ENCODE measurements around the gene ANAPC1. TPM values are rescaled to one million over a fixed set of nuclear protein-coding genes. Genes with fewer than 3 reads are reported as not detected.

ANAPC1 gene
- total and polyA plus RNA-seq, 9 of the 15 experiments (the other 6 are each of a cell fraction or from before 2014, with no cell fraction given), result 14.0 to 126 (median 78.2) TPM

GRCh38 chr2:111883661-111884591 is at the start of gene ANAPC1 (continued):
- TF ChIP-seq ZNF561 (CRISPR knock-in tag; conservative IDR thresholded peaks at IDR 0.05) (no peak), NFE2 (IDR thresholded peaks at IDR 0.05; ENCODE audit: low read depth) (no peak), SOX6 (IDR thresholded peaks at IDR 0.05) (no peak), ZNF133 (CRISPR knock-in tag; IDR thresholded peaks at IDR 0.05) (no peak), PURB (CRISPR knock-in tag; IDR thresholded peaks at IDR 0.05; ENCODE audit: low read depth) (no peak)
- TF ChIP-seq, protein P1, sequence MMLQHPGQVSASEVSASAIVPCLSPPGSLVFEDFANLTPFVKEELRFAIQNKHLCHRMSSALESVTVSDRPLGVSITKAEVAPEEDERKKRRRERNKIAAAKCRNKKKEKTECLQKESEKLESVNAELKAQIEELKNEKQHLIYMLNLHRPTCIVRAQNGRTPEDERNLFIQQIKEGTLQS (IDR thresholded peaks at IDR 0.05), result no peak
- TF ChIP-seq, protein P1 (CRISPR knock-in tag; conservative IDR thresholded peaks at IDR 0.05), result no peak; the same call in 1 of the 2 replicates
- TF ChIP-seq, protein P2, sequence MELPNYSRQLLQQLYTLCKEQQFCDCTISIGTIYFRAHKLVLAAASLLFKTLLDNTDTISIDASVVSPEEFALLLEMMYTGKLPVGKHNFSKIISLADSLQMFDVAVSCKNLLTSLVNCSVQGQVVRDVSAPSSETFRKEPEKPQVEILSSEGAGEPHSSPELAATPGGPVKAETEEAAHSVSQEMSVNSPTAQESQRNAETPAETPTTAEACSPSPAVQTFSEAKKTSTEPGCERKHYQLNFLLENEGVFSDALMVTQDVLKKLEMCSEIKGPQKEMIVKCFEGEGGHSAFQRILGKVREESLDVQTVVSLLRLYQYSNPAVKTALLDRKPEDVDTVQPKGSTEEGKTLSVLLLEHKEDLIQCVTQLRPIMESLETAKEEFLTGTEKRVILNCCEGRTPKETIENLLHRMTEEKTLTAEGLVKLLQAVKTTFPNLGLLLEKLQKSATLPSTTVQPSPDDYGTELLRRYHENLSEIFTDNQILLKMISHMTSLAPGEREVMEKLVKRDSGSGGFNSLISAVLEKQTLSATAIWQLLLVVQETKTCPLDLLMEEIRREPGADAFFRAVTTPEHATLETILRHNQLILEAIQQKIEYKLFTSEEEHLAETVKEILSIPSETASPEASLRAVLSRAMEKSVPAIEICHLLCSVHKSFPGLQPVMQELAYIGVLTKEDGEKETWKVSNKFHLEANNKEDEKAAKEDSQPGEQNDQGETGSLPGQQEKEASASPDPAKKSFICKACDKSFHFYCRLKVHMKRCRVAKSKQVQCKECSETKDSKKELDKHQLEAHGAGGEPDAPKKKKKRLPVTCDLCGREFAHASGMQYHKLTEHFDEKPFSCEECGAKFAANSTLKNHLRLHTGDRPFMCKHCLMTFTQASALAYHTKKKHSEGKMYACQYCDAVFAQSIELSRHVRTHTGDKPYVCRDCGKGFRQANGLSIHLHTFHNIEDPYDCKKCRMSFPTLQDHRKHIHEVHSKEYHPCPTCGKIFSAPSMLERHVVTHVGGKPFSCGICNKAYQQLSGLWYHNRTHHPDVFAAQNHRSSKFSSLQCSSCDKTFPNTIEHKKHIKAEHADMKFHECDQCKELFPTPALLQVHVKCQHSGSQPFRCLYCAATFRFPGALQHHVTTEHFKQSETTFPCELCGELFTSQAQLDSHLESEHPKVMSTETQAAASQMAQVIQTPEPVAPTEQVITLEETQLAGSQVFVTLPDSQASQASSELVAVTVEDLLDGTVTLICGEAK (IDR thresholded peaks at IDR 0.05), result no peak
- TF ChIP-seq, protein P2 (CRISPR knock-in tag; IDR thresholded peaks at IDR 0.05), result no peak; the same call in 1 of the 2 replicates
- TF ChIP-seq, protein P3, sequence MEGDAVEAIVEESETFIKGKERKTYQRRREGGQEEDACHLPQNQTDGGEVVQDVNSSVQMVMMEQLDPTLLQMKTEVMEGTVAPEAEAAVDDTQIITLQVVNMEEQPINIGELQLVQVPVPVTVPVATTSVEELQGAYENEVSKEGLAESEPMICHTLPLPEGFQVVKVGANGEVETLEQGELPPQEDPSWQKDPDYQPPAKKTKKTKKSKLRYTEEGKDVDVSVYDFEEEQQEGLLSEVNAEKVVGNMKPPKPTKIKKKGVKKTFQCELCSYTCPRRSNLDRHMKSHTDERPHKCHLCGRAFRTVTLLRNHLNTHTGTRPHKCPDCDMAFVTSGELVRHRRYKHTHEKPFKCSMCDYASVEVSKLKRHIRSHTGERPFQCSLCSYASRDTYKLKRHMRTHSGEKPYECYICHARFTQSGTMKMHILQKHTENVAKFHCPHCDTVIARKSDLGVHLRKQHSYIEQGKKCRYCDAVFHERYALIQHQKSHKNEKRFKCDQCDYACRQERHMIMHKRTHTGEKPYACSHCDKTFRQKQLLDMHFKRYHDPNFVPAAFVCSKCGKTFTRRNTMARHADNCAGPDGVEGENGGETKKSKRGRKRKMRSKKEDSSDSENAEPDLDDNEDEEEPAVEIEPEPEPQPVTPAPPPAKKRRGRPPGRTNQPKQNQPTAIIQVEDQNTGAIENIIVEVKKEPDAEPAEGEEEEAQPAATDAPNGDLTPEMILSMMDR (IDR thresholded peaks at IDR 0.05 in 2 of 3, conservative IDR thresholded peaks at IDR 0.05 in 1 of 3; ENCODE audit: insufficient read depth in 2 of 3, low read depth in 1 of 3, low read length in 3 of 3), result no peak

Data from K562 (cell line).